GM03348 (cell line): ENCODE measurements around the gene APCDD1.
"Not testable (repeated sequence)": the region's sequence is repeated elsewhere in the genome, so short reads cannot be mapped to it uniquely, and the experiment has no call there.

Experiments used
- DNase-seq: peaks from one replicate; pipeline ENCODE4 v3.0.0; 2012; ENCODE audit warnings: low spot score

Gene APCDD1

GRCh38 chr18:10525697-10526560 lies 71.5 kb downstream of the APCDD1 start, which contains the start of gene NAPG:
Gene NAPG (plus strand): TSS chr18:10526027. CDS start chr18:10526103, 76 bp downstream.
- peak; percentile 99 for DNase-seq

GRCh38 chr18:10526561-10526949 lies 72.1 kb downstream of the APCDD1 start:
- DNase-seq: peak; percentile 26

GRCh38 chr18:10528439-10528838 lies 74.0 kb downstream of the APCDD1 start:
- DNase-seq: no peak

GRCh38 chr18:10530002-10530401 lies 75.6 kb downstream of the APCDD1 start:
- no peak for DNase-seq

GRCh38 chr18:10530852-10531251 lies 76.4 kb downstream of the APCDD1 start:
- no peak for DNase-seq

GRCh38 chr18:10533111-10533510 lies 78.7 kb downstream of the APCDD1 start:
- DNase-seq: peak; percentile 13

GRCh38 chr18:10536280-10536679 lies 81.8 kb downstream of the APCDD1 start:
- DNase-seq: no peak

GRCh38 chr18:10537765-10538164 lies 83.3 kb downstream of the APCDD1 start:
- DNase-seq: no peak

- not testable (repeated sequence) for DNase-seq
These were observed 84.7 kb downstream of the APCDD1 start for GRCh38 chr18:10539124-10539523.
